ENCODE data around the gene OSER1. TPM values are rescaled to one million over a fixed set of nuclear protein-coding genes. Genes with fewer than 3 reads are reported as not detected.

The OSER1 gene
- total and polyA plus RNA-seq, 5 experiments from 2014 or later = 27.7 to 47.3 (median 38.8) TPM

Other genes starting within 250 kb of the OSER1 start
- gene JPH2, start 23.6 kb downstream of the OSER1 start, total RNA-seq = not detected
- gene JPH2, start 23.6 kb downstream of the OSER1 start, polyA plus RNA-seq = not detected
- not detected for gene GDAP1L1, start 36.5 kb upstream of the OSER1 start, total RNA-seq
- not detected for gene GDAP1L1, start 36.5 kb upstream of the OSER1 start, polyA plus RNA-seq
- gene FITM2, start 100.4 kb upstream of the OSER1 start, total RNA-seq = 1 to 10 TPM; 7.1 to 8.1 TPM
- gene FITM2, start 100.4 kb upstream of the OSER1 start, polyA plus RNA-seq = 1 to 10 TPM in 2 of 3 donors, under 1 TPM in 1; 0.72 to 2.4 (median 1.2) TPM
- not detected for gene R3HDML, start 126.3 kb upstream of the OSER1 start, total RNA-seq
- gene R3HDML, start 126.3 kb upstream of the OSER1 start, polyA plus RNA-seq = not detected
- not detected for gene HNF4A, start 144.9 kb upstream of the OSER1 start, total RNA-seq
- not detected for gene HNF4A, start 144.9 kb upstream of the OSER1 start, polyA plus RNA-seq

Measured in naive thymus-derived CD8-positive, alpha-beta T cell (primary cell).